ENCODE results near the gene RIPOR3. TPM values are rescaled to one million over a fixed set of nuclear protein-coding genes. Genes with fewer than 3 reads are reported as not detected.

The RIPOR3 gene
- total and polyA plus RNA-seq, 9 of the 15 experiments (the other 6 are each of a cell fraction or from before 2014, with no cell fraction given): 3.3 to 62.7 (median 21.4) TPM

DNA sequence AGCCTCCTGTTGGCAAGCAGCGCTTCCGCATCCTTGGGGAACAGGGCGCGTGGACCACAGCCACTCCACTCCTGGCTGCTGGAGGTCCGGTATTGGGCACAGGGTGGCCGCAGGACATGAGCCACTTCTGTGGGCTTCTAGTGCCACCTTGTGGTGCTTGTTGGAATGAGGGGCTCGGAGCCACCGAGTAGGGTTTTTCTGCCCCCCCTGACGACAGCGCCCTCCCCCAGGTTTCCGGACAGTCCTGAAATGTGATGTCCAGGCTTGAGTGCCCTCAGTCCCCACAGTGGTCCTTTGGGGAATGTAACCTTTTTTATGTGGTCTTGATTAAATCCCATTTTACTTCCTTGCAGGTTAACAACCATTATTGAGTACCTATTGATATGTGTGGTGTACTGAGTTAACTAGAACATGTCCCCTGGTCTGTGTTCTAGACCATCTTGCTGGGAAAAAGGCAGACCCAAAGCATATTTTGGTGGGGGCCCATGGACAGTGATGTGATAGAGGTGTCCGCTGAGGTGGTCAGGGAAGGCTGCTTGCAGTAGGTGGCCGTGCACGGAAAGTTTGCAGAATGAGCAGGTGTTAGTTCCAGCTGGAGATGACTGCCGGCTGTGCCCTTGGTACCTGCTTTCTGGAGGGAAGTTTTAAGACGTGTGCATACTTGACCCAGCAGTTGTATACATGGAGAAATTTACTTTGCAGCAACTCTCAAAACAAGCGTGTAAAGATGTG, 111.2 kb downstream of the RIPOR3 start (continued):
- TF ChIP-seq, protein P1, sequence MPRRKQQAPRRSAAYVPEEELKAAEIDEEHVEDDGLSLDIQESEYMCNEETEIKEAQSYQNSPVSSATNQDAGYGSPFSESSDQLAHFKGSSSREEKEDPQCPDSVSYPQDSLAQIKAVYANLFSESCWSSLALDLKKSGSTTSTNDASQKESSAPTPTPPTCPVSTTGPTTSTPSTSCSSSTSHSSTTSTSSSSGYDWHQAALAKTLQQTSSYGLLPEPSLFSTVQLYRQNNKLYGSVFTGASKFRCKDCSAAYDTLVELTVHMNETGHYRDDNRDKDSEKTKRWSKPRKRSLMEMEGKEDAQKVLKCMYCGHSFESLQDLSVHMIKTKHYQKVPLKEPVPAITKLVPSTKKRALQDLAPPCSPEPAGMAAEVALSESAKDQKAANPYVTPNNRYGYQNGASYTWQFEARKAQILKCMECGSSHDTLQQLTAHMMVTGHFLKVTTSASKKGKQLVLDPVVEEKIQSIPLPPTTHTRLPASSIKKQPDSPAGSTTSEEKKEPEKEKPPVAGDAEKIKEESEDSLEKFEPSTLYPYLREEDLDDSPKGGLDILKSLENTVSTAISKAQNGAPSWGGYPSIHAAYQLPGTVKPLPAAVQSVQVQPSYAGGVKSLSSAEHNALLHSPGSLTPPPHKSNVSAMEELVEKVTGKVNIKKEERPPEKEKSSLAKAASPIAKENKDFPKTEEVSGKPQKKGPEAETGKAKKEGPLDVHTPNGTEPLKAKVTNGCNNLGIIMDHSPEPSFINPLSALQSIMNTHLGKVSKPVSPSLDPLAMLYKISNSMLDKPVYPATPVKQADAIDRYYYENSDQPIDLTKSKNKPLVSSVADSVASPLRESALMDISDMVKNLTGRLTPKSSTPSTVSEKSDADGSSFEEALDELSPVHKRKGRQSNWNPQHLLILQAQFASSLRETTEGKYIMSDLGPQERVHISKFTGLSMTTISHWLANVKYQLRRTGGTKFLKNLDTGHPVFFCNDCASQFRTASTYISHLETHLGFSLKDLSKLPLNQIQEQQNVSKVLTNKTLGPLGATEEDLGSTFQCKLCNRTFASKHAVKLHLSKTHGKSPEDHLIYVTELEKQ (CRISPR knock-in tag; IDR thresholded peaks at IDR 0.05): no peak
- TF ChIP-seq, protein P2, sequence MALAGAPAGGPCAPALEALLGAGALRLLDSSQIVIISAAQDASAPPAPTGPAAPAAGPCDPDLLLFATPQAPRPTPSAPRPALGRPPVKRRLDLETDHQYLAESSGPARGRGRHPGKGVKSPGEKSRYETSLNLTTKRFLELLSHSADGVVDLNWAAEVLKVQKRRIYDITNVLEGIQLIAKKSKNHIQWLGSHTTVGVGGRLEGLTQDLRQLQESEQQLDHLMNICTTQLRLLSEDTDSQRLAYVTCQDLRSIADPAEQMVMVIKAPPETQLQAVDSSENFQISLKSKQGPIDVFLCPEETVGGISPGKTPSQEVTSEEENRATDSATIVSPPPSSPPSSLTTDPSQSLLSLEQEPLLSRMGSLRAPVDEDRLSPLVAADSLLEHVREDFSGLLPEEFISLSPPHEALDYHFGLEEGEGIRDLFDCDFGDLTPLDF (CRISPR knock-in tag; IDR thresholded peaks at IDR 0.05): no peak
- TF ChIP-seq ATF7 (IDR thresholded peaks at IDR 0.05): 0 out of 2 replicates have a peak, but pooled peaks have one; percentile 15
- TF ChIP-seq TCF3 (CRISPR knock-in tag; IDR thresholded peaks at IDR 0.05): 0 out of 2 replicates have a peak, but pooled peaks have one; percentile 11
- TF ChIP-seq FOXK1 (CRISPR knock-in tag; IDR thresholded peaks at IDR 0.05; ENCODE audit: borderline replicate concordance): no peak
- no peak for TF ChIP-seq TOE1 (IDR thresholded peaks at IDR 0.05; ENCODE audit: borderline replicate concordance)
- TF ChIP-seq TOE1 (CRISPR knock-in tag; IDR thresholded peaks at IDR 0.05; ENCODE audit: borderline replicate concordance, low read depth): no peak
- TF ChIP-seq ZC3H4 (CRISPR knock-in tag; IDR thresholded peaks at IDR 0.05; ENCODE audit: borderline replicate concordance): no peak
- TF ChIP-seq, protein P3, sequence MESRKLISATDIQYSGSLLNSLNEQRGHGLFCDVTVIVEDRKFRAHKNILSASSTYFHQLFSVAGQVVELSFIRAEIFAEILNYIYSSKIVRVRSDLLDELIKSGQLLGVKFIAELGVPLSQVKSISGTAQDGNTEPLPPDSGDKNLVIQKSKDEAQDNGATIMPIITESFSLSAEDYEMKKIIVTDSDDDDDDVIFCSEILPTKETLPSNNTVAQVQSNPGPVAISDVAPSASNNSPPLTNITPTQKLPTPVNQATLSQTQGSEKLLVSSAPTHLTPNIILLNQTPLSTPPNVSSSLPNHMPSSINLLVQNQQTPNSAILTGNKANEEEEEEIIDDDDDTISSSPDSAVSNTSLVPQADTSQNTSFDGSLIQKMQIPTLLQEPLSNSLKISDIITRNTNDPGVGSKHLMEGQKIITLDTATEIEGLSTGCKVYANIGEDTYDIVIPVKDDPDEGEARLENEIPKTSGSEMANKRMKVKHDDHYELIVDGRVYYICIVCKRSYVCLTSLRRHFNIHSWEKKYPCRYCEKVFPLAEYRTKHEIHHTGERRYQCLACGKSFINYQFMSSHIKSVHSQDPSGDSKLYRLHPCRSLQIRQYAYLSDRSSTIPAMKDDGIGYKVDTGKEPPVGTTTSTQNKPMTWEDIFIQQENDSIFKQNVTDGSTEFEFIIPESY (CRISPR knock-in tag; IDR thresholded peaks at IDR 0.05): peak; percentile 89
- no peak for TF ChIP-seq LCOR (CRISPR knock-in tag; IDR thresholded peaks at IDR 0.05)
- TF ChIP-seq ZNF232 (CRISPR knock-in tag; IDR thresholded peaks at IDR 0.05): no peak
- TF ChIP-seq, protein P4, sequence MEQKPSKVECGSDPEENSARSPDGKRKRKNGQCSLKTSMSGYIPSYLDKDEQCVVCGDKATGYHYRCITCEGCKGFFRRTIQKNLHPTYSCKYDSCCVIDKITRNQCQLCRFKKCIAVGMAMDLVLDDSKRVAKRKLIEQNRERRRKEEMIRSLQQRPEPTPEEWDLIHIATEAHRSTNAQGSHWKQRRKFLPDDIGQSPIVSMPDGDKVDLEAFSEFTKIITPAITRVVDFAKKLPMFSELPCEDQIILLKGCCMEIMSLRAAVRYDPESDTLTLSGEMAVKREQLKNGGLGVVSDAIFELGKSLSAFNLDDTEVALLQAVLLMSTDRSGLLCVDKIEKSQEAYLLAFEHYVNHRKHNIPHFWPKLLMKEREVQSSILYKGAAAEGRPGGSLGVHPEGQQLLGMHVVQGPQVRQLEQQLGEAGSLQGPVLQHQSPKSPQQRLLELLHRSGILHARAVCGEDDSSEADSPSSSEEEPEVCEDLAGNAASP (IDR thresholded peaks at IDR 0.05): no peak
- TF ChIP-seq FOXA3 (CRISPR knock-in tag; conservative IDR thresholded peaks at IDR 0.05 in 1 of 2, IDR thresholded peaks at IDR 0.05 in 1 of 2): no peak
- TF ChIP-seq ZNF696 (CRISPR knock-in tag; conservative IDR thresholded peaks at IDR 0.05): no peak
- TF ChIP-seq, protein P5, sequence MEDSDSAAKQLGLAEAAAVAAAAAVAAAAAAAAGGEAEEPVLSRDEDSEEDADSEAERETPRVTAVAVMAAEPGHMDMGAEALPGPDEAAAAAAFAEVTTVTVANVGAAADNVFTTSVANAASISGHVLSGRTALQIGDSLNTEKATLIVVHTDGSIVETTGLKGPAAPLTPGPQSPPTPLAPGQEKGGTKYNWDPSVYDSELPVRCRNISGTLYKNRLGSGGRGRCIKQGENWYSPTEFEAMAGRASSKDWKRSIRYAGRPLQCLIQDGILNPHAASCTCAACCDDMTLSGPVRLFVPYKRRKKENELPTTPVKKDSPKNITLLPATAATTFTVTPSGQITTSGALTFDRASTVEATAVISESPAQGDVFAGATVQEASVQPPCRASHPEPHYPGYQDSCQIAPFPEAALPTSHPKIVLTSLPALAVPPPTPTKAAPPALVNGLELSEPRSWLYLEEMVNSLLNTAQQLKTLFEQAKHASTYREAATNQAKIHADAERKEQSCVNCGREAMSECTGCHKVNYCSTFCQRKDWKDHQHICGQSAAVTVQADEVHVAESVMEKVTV (CRISPR knock-in tag; IDR thresholded peaks at IDR 0.05): peak; percentile 56; the same call in 1 of the 2 replicates
- TF ChIP-seq NFXL1 (CRISPR knock-in tag; IDR thresholded peaks at IDR 0.05): no peak
- no peak for TF ChIP-seq ZNF134 (CRISPR knock-in tag; conservative IDR thresholded peaks at IDR 0.05)
- TF ChIP-seq ETV5 (CRISPR knock-in tag; IDR thresholded peaks at IDR 0.05; ENCODE audit: low read depth): no peak

Data from K562 (cell line).